COLO668 (cell line): ENCODE measurements around the gene SLC2A1.

Experiments
- DNase-seq: peaks from one replicate; lab custom pipeline; 2025; ENCODE audit not compliant: unreplicated experiment; lab: John Stamatoyannopoulos, UW

Gene SLC2A1

DNA sequence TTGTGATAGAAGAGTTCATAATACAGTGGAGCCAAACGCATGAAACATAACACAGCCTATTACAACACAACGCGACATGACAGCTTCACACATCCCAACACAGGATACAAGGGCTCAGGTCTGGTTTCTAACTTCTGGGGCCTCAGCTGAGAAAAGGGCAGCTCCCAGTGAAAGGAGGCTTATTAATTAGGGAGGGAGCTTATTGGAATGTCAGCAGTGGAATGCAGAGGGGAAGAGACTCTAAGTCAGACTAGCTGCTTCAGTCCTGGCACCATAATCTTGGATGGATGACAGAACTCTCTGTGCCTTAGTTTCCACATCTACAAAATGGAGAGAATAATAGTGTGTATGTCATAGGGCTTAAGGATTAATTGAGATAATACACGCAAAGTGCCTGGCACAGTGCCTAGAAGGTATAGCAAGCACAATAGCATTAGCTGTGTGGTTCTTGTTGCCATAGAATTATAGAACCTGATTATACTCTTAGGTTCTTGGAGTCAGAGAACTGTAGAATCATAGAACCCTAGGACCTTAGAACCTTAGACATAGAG lies 22.7 kb upstream of the SLC2A1 start:
- DNase-seq, result no peak

DNA sequence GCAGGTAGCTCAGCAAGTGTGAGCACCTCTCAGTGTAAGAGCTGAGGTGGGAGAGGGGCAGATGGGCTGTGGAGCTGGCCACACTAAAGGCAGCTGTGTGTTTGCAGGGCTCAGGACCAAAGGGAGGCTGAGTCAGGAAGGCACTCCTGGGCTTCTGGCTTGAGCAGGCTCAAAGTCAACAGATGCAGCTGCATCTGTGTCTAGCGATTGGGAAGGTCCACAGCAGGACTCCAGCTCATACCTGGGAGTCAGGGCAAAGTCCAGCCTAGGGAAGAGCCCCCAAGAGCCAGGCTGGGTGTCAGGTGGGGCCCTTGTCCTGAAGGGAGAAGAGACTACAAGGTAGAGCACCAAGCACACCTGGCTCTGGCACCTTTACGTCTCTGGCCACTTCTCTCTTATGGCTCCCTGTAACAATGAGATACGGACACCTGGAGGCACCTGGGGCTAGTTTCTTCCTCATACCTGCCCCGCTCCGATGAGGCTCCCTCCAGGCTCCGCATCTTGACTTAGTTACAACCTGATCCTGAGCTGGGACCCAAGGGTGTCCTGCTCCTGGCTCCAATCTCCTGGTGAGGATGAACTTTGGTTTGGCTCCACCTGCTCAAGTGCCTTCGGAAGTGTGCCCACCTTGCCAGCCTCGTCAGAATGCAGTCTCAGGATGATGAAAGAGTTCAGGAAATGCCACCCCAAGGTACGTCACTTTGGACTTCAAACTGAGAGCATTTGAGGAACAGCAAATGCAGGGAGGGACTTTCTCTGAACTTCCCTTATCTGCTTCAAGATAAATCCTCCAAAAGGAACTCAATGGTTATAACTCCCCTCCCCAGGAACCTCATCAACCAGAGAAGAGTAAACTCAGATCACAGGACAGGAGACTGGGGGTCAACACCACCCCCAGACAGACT lies 21.5 kb upstream of the SLC2A1 start:
- peak; percentile 77 for DNase-seq

DNA sequence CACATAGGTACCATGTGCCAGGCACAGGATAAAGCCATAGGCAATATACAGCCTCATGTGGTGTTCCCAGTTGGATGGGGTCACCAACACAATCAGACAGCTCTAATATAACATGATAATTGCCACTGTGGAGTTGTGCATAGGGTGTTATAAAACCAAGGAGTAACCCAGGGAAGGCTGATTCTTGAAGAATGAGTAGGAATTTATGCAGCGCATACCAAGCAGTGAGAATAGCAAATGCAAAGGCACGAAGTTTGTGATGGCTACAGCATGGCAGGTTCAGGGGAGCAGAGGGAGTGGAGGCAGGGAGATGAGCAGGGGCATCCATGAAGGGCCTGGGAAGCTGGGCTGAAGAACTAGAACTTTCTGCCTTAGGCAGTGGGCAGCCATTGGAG lies 20.4 kb upstream of the SLC2A1 start:
- no peak for DNase-seq

DNA sequence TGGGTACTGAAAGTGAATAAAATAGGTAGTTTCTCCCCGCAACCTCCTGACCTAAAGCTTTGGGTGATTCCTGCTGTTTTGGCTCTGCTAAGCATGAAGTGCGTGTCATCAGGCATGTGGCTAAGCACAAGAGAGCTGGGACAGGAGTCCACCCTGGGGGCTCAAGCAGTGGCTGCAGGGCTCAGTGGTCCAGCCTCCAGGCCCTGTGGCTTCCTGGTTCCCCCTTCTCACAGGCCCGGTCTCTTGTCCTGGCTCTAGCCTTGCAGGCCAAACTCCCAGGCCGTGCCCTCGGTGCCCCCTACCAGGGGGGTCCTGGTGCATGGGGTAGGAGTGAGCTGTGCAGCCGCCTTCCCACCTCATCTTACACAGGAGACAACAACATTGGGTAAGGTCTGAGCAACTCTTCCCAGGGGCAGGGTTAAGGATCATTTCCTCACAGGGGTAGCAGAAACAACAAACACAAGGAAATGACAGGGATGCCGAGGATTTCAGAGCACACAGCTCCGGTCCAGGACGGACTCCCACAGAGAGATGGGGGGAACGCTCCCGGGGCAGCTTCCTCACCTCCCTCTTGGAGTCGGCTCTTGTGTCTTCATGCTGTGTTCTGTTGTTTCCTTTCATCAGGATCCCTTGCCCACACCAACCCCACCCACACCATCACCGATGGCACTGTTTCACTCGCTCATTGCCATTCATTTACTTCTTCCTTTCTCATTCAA lies 19.8 kb upstream of the SLC2A1 start:
- DNase-seq, result no peak

DNA sequence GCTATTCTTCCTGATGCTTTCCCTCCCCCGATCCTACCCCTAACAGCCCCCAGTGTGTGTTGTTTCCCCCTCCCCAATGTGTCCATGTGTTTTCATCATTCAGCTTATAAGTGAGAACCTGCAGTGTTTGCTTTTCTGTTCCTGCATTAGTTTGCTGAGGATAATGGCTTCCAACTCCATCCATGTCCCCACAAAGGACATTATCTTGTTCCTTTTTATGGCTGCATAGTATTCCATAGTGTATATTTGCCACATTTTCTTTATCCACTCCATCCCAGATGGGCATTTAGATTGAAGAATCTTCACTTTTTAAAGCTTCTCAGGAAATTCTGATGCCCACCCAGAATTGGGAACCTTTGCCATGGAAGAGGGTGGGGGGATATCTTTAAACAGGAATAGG lies 19.0 kb upstream of the SLC2A1 start:
- no peak for DNase-seq

DNA sequence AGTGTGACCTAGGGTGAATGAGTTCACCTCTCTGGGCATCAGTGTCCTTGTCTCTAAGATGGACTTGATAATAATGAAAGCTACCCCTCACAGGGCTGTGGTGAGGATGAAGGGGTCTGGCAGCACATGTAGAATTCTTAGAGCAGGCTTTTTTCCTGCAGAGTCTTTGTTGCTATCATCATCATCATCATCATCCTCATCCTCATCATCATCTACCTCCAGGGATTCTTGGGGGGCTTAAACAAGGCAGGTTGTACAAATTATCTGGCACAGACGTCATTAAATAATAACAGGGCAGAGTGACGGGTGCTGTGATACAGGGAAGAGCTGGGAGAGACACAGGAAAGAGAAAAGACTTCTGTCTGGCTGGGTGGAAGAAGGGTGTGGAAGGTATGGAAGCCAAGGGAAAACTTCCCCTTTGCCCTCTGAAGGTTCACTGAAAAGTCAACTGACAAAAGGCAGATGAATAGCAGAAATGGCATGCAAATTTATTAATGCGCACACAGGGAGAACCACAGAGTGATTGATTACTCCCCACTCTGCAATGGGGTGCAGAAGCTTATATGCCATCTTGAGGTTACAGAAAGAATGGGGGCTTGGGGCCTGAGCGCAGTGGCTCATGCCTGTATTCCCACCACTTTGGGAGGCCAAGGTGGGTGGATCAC lies 17.0 kb upstream of the SLC2A1 start:
- no peak for DNase-seq

DNA sequence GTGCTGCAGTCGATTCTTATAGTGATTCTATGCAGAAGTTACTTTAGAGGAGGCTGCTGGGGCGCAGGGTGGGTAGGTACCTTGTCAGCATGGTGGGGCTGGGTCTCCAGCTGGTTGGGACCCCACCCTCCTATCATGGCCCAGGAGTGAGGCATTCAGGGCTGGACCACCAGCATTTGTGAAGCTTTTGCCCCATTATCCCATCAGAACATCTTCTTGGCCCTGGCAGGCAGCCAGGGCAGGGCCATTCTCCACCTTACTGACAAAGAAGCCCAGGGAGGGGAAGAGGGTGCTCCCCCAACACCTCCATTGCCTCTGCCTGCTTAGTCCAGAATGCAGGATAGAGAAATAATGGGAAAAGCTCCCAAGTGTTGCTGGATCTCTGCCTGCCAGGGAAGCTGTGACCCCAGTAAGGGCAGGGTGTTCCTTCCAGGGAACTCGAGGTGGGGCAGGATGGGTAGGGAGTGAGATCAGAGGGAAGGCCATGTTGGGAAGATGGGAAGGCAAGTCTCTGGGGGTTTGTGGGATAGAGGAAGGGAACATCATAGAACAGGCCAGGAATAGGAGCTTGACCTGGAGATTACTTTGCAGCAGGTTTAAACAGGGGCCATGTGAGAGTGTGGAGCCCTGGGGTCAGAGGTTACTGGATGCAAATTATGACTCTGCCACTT lies 16.2 kb upstream of the SLC2A1 start:
- DNase-seq, result no peak

DNA sequence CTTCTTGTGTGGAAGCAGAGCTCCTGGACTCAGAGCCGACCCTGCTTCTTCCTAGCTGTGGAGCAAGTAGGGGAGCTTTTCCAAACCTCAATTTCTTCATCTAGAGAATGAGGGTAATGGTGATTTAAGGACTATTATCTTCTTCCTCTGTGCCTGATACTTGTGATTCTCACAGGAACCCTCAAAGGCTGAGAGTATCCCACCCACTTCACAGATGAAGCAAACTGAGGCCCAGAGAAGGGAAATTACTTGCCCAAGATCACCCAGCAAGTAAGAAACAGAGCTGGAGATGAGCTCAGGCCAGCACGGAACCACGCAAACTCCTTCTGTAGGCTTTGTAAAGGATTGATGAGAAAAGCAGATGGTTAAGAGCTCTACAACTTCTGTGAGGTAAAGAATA lies 15.1 kb upstream of the SLC2A1 start:
- no peak for DNase-seq

DNA sequence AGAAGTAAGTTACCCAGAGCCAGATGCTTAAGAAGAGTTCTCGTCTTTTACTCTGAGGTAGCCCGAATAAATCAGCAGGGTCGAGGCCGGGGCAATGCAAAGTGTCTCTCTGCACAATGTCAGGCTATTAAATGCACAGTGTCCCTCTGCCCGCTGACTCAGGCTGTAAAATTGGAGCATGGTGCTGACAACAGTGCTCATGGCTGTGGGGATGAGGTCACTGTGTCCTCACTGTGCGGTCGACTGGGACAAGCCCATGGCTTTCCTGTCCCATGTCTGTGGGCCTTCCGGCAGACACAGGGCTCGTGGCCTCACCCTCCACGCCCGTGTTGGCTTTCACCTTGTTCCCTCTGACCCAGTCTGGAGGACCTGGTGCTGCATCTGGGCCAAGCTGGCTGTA lies 14.6 kb upstream of the SLC2A1 start:
- DNase-seq, result no peak

DNA sequence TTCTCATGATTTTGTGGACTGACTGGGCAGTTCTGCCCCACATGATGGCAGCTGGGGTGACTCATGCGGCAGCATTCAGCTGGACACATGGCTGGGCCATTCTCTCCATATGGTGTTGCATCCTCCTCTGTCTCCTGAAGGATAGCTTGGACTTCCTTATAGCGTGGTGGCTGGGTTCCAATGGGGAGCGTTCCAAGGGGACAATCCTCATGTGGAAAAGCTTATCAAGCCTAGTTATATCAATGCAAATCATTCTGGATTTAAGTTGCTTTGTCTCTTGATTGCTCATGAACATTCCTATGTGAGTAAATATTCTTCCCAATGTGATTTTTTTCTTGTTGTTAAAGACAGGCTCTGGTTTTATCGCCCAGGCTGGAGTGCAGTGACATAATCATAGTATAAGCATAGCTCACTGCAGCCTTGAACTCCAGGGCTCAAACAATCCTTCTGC lies 13.2 kb upstream of the SLC2A1 start:
- no peak for DNase-seq

DNA sequence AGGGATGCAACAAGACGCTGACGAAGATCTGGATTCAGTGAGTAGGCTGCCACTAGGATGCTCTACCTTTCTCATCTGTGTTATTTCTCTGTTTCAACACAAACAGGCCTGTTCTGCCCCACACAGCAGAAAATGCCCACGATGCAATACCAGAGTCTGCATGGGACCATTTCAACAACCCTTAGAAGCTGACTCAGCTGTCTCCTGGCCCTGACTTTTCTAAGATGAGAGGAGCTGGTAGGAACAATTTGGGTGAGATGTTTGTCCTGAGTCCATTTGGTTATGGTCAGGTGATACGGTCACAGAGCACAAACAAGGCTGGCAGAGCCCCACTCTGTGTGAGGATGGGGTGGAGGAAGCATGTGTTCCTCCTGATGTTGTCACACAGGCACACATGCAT lies 11.5 kb upstream of the SLC2A1 start:
- no peak for DNase-seq

DNA sequence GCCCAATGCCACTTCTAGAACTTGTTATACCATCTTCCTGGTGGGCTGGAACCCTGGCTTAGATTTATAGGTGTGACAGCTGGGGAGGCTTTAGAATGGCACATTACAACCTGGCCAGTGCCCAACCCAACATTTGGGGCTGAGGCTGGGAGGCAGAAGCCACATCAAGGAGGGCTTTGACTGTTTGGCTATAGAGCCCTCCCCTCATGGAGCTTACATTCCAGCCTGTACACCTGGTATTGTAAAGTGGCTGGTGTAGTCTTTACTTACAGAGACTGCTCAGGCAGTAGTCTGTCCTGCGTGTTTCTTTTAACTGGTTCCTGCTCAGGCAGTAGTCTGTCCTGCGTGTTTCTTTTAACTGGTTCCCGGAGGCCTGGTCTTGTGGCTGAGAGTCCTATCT lies 10.0 kb upstream of the SLC2A1 start:
- no peak for DNase-seq

DNA sequence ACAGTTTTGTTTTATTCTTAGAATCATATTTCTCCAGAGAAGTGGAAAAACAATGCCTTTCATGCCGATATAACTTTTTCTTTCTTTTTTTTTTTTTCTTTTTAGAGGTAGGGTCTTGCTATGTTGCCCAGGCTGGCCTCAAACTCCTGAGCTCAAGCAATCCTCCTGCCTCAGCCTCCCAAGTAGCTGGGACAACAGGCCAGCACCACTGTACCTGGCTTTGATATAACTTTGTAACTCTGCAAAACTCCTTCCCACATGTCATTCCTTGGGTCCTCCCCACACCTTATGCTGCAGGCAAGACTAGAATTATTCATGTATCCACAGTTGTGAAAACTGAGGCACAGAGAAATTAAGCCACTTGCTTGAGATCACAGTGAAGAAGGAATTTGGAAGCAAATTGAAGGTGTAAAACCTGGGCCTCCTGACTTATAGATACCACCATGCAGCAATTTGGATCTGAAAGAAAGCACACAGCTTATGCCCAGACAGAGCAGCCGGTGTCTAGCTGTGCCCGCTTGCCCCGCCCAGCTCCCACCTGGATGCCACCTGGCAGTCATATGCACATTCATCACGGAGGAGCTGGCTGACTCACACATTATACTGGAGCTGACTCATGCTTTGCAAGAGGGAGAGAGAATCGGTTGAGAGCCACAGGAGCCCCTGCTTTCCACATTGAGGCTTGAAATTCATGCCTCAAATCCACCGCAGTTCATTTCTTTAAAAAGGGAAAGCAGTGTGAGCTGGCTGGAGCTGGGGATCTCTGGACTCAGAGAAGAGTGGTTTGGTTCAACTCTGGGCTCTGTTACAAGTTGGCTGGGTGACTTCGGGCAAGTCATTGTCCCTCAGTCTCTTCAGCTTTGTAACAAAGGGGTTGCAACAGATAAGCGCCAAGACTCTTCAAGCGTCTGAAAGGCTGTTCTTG lies 8.3 kb upstream of the SLC2A1 start:
- peak; percentile 98 for DNase-seq

DNA sequence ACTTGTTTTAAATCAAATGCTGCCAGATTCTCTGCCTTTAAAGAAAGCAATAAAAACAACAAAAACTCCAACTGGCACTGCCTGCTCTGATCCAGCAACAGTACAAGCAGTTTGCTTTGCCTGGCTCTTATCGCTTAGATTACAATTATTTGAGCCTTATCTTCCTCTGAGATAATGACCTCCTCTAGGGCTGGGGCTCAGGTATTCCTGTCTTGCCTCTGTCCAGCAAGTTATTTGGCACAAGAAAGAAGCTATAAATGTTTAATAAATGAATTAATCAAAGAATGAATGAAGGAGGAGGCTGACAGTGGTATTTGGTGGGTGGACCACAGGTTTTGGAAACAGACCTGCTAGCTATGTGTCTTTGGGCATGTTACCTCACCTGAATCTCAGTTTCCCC lies 6.7 kb upstream of the SLC2A1 start:
- no peak for DNase-seq

DNA sequence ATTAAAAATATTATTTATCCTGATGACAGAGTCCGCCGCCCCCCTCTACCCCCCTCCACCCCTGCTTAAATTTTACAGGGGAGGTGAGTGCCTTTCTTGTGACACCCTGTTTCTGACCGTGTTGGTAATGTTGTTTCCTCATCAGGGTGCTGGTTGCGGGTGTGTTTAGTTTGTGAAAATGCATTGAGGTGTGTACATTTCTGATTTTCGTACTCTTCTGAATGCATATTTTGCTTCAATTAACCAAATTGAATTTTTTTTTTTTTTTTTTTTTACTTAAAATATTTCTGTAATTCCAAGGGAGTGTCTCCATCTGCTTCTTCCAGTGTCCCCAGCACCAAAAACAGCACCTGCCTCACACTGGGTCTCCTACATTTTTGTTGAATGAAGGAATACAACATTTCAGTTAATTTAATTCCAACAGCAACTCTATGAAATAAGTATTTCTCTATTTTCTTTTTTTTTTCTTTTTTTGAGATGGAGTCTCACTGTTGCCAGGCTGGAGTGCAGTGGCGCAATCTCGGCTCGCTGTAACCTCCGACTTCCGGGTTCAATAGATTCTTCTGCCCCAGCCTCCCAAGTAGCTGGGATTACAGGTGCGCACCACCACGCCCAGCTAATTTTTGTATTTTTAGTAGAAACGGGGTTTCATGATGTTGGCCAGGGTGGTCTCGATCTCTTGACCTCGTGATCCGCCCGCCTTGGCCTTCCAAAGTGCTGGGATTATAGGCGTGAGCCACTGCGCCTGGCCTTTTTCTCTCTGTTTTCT lies 5.6 kb upstream of the SLC2A1 start:
- no peak for DNase-seq

DNA sequence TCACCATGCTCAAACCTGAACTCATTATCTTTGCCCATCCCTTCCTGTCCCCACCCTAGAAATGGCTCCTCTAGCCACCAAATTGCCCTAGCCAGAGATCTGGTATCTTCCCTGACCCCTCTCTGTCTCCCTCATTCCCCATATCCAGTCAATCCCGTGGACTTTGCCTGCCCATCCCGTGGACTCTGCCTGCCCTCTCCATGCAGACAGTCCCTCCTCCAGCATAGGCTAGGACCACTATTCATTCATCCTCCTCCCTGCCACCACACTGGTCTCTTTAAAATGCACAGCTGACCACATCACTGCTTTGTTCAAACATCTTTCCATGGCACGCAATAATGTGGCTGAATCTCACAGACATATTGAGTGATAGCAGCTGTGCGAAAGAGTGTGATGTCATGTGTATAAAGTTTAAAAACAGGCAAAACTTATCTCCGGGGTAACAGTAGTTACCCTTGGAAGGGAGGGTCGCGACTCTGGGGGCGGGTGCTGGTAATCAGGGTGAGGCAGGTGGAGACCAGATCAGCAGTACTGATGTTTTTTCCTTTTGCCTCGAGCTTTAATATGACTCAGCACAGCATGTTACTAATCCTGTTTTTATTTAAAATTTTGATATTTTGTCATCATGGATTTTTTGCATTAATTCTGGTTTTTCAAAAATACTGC lies 4.8 kb upstream of the SLC2A1 start:
- DNase-seq, result peak; percentile 71

DNA sequence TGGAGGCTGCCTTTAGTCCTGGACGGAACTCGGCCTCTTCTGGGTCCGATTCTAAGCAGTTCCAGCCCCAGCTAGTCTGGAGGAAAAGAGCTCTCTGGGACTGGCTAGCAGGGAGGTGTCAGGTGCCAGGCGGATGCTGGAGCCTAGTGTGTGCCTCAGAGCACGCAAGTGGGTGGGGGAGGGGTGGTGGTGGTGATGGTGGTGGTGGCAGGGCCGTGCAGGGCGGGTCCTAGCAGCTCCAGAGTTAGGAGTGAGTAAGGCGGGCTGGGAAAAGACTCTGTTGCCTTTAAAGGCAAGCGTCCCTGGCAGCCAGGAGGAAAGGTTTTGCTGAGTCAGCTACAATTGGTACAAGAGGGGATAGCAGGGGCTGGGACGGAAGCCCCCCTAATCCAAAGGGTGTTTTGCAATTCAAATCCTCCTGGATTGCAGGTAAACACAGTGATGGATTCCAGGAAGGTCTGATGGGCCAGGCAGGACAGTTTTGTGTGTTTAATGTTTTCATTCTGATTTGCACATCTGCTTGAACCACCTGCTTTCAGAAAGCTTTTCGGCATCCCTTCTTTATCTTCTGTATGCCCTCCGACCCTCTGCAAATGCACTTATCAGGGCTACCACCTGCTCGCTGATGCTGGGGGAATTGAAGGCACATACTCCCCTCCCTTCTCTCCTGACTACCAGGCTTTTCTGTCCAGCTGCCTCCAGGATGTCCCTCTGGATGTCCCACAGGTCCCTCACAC lies 4.1 kb upstream of the SLC2A1 start:
- peak; percentile 98 for DNase-seq
